Measurements from ENCODE around the gene TMEM41A.

- TF ChIP-seq CTCF (conservative IDR thresholded peaks at IDR 0.05; ENCODE audit: low read depth, low read length): 0 out of 2 replicates have a peak, but pooled peaks have one; percentile 7
- no peak for TF ChIP-seq EZH2 (IDR thresholded peaks at IDR 0.05; ENCODE audit: borderline replicate concordance, low read depth, low read length, poor library complexity, severe bottlenecking)
Observed at GRCh38 chr3:185498503-185499396, at the start of gene TMEM41A.
